HEK293T (cell line): ENCODE results near the gene CSTA.
"Not testable (repeated sequence)": the region's sequence is repeated elsewhere in the genome, so short reads cannot be mapped to it uniquely, and the experiment has no call there.

Experiments used
- CTCF ChIA-PET: fragments of 350-600 bp; formaldehyde crosslinking; extraction: SDS; loops from one replicate; lab custom pipeline; 2021; ENCODE audit warnings: antibody characterized with exemption, inconsistent platforms; lab: Yijun Ruan, JAX
- POLR2A ChIA-PET: fragments of 350-600 bp; formaldehyde crosslinking; extraction: SDS; loops from one replicate; lab custom pipeline; 2020; ENCODE audit warnings: antibody characterized with exemption, inconsistent platforms; lab: Yijun Ruan, JAX
- DNase-seq: peaks from one replicate; pipeline ENCODE4 v3.0.0; 2012; ENCODE audit warnings: mixed read lengths; ENCODE audit errors: extremely low spot score
- ARNT ChIP-seq: fragments of 450-650 bp; IDR thresholded peaks from 2 replicates; pipeline ENCODE4 v1.6.1; 2017; ENCODE audit warnings: mild to moderate bottlenecking
- BHLHE40 ChIP-seq: fragments of 450-650 bp; IDR thresholded peaks from 2 replicates; pipeline ENCODE4 v1.6.1; 2016; ENCODE audit warnings: mild to moderate bottlenecking, moderate library complexity, borderline replicate concordance
- CTBP1 ChIP-seq: fragments of 450-650 bp; IDR thresholded peaks from 2 replicates; pipeline ENCODE4 v1.6.1; 2016; ENCODE audit warnings: borderline replicate concordance
- ELF4 ChIP-seq: fragments of 450-650 bp; IDR thresholded peaks from 2 replicates; pipeline ENCODE4 v1.6.1; 2017; ENCODE audit warnings: antibody characterized with exemption
- FOXA1 ChIP-seq: fragments of 450-650 bp; IDR thresholded peaks from 2 replicates; pipeline ENCODE4 v1.6.1; 2016; ENCODE audit warnings: mild to moderate bottlenecking
- FOXK2 ChIP-seq: fragments of 450-650 bp; IDR thresholded peaks from 2 replicates; pipeline ENCODE4 v1.6.1; 2016; ENCODE audit warnings: mild to moderate bottlenecking
- FOXM1 ChIP-seq: fragments of 450-650 bp; IDR thresholded peaks from 2 replicates; pipeline ENCODE4 v1.6.1; 2017; ENCODE audit warnings: mild to moderate bottlenecking, borderline replicate concordance
- HDGF ChIP-seq: fragments of 450-650 bp; IDR thresholded peaks from 2 replicates; pipeline ENCODE4 v1.6.1; 2017; ENCODE audit warnings: antibody characterized with exemption, borderline replicate concordance
- L3MBTL2 ChIP-seq: fragments of 450-650 bp; conservative IDR thresholded peaks from 2 replicates; pipeline ENCODE4 v1.6.1; 2016; ENCODE audit warnings: mild to moderate bottlenecking
- LEF1 ChIP-seq: fragments of 450-650 bp; IDR thresholded peaks from 2 replicates; pipeline ENCODE4 v1.6.1; 2017; ENCODE audit warnings: mild to moderate bottlenecking, borderline replicate concordance
- NFRKB ChIP-seq: fragments of 450-650 bp; IDR thresholded peaks from 2 replicates; pipeline ENCODE4 v1.6.1; 2016; ENCODE audit warnings: mild to moderate bottlenecking, moderate library complexity
- PKNOX1 ChIP-seq: fragments of 450-650 bp; IDR thresholded peaks from 2 replicates; pipeline ENCODE4 v1.6.1; 2016
- SP1 ChIP-seq: fragments of 450-650 bp; IDR thresholded peaks from 2 replicates; pipeline ENCODE4 v1.6.1; 2017
- SUZ12 ChIP-seq: fragments of 450-650 bp; IDR thresholded peaks from 2 replicates; pipeline ENCODE4 v1.6.1; 2016; ENCODE audit warnings: mild to moderate bottlenecking
- TARDBP ChIP-seq: fragments of 450-650 bp; IDR thresholded peaks from 2 replicates; pipeline ENCODE4 v1.6.1; 2016
- ZNF384 ChIP-seq: fragments of 450-650 bp; IDR thresholded peaks from 2 replicates; pipeline ENCODE4 v1.6.1; 2016

The CSTA gene

GRCh38 chr3:122364490-122364889 is 39.4 kb downstream of the CSTA start:
- CTCF ChIA-PET: interaction anchor here (1.2 kb wide), 1 partner anchor 20 kb away, joined by 3 read pairs; the partner anchor contains the start of gene FAM162A
- no peak for TF ChIP-seq SP1
- no peak for TF ChIP-seq LEF1
- TF ChIP-seq NFRKB: no peak
- DNase-seq: no peak
- POLR2A ChIA-PET: no interaction called here

GRCh38 chr3:122365073-122365472 is 40.0 kb downstream of the CSTA start:
- POLR2A ChIA-PET: no interaction called here
- CTCF ChIA-PET: interaction anchor here (1.2 kb wide), 1 partner anchor 19 kb away, joined by 3 read pairs; the partner anchor contains the start of gene FAM162A
- DNase-seq: no peak
- TF ChIP-seq LEF1 (no peak), HDGF (no peak), ARNT (no peak), NFRKB (no peak), TARDBP (no peak), FOXK2 (no peak), ZNF384 (no peak), L3MBTL2 (no peak)

- POLR2A ChIA-PET, DNase-seq: not testable (repeated sequence)
- CTCF ChIA-PET: interaction anchor here (0.6 kb wide), 1 partner anchor 589 kb away, joined by 4 read pairs; no protein-coding TSS in a partner anchor
Observed at GRCh38 chr3:122365582-122366378, 40.7 kb downstream of the CSTA start.

- ChIA-PET CTCF (interaction anchor here (0.6 kb wide), 1 partner anchor 589 kb away, joined by 4 read pairs; no protein-coding TSS in a partner anchor), POLR2A (no interaction called here)
- no peak for DNase-seq
- no peak for TF ChIP-seq FOXK2
- TF ChIP-seq HDGF: no peak
- no peak for TF ChIP-seq PKNOX1
- no peak for TF ChIP-seq LEF1
- TF ChIP-seq L3MBTL2: no peak
- TF ChIP-seq FOXA1: no peak
- TF ChIP-seq ZNF384: no peak
- TF ChIP-seq NFRKB: no peak
- TF ChIP-seq BHLHE40: no peak
- TF ChIP-seq ARNT: no peak
- no peak for TF ChIP-seq FOXM1
- TF ChIP-seq ELF4: no peak
- TF ChIP-seq CTBP1: no peak
- no peak for TF ChIP-seq SP1
- no peak for TF ChIP-seq SUZ12
- TF ChIP-seq TARDBP: no peak
Observed at GRCh38 chr3:122366379-122366749, 41.3 kb downstream of the CSTA start.

GRCh38 chr3:122374034-122374433 is 49.0 kb downstream of the CSTA start:
- TF ChIP-seq LEF1 (no peak), ELF4 (no peak), SUZ12 (no peak), FOXM1 (no peak), BHLHE40 (no peak), PKNOX1 (no peak), SP1 (no peak), CTBP1 (no peak), FOXK2 (no peak), ARNT (no peak), L3MBTL2 (no peak)
- ChIA-PET POLR2A (no interaction called here), CTCF (no interaction called here)
- DNase-seq: no peak

GRCh38 chr3:122377975-122378374 is 52.9 kb downstream of the CSTA start:
- no peak for TF ChIP-seq NFRKB
- TF ChIP-seq TARDBP: no peak
- POLR2A ChIA-PET: no interaction called here
- CTCF ChIA-PET: no interaction called here
- no peak for DNase-seq

- ChIA-PET POLR2A (interaction anchor here (0.8 to 2.9 kb wide), 12 partner anchors 10 to 1203 kb away, joined by 3 to 34 read pairs (median 4); partner anchors contain the start of genes KPNA1 and WDR5B), CTCF (interaction anchor here (0.6 kb wide), 1 partner anchor 10 kb away, joined by 3 read pairs; no protein-coding TSS in a partner anchor)
- peak; percentile 78 for DNase-seq
- TF ChIP-seq PKNOX1 (0 out of 2 replicates have a peak, but pooled peaks have one; percentile 30), L3MBTL2 (peak; percentile 88), ZNF384 (no peak), NFRKB (peak; percentile 77), BHLHE40 (no peak), SP1 (no peak), CTBP1 (no peak; the same call in 1 of the 2 replicates), TARDBP (no peak), FOXK2 (no peak), ELF4 (0 out of 2 replicates have a peak, but pooled peaks have one; percentile 32), FOXA1 (no peak)
Observed at GRCh38 chr3:122382888-122383666, 58.0 kb downstream of the CSTA start, which contains the start of gene MIX23. Gene MIX23 (minus strand): TSS chr3:122383231. CDS start chr3:122383224, 7 bp downstream.
